Neural cell (in vitro differentiated cells): Measurements from ENCODE around the gene TMEM175. TPM values are rescaled to one million over a fixed set of nuclear protein-coding genes. Genes with fewer than 3 reads are reported as not detected.

ENCODE experiments used
- H2AFZ ChIP-seq: fragments of 200-600, 300-800 bp; sonication (generic), shearing (Covaris generic); 2 replicates; pipeline ENCODE4 v1.6.0; 2014; ENCODE audit warnings: low read depth, mild to moderate bottlenecking, antibody characterized with exemption, low read length, moderate library complexity
- H3F3A ChIP-seq: fragments of 200-600 bp; shearing (Covaris generic); 2 replicates; pipeline ENCODE4 v1.6.1; 2016; ENCODE audit warnings: mild to moderate bottlenecking, moderate library complexity, mixed read lengths, antibody characterized with exemption, low read length; ENCODE audit not compliant: insufficient read depth, poor library complexity, severe bottlenecking
- H3K27ac ChIP-seq: fragments of 200-600, 300-800 bp; sonication (generic), shearing (Covaris generic); 2 replicates; pipeline ENCODE4 v1.5.1; 2014; ENCODE audit warnings: mild to moderate bottlenecking, low read length, moderate library complexity
- H3K27me3 ChIP-seq: fragments of 300-800, 200-600 bp; sonication (generic), shearing (Covaris generic); 2 replicates; pipeline ENCODE4 v1.6.0; 2014; ENCODE audit warnings: mild to moderate bottlenecking, low read depth, low read length, moderate library complexity; ENCODE audit not compliant: insufficient read depth
- H3K36me3 ChIP-seq: fragments of 300-800, 200-600 bp; sonication (generic), shearing (Covaris generic); 2 replicates; pipeline ENCODE4 v1.5.1; 2014; ENCODE audit warnings: mild to moderate bottlenecking, antibody characterized with exemption, low read length, moderate library complexity; ENCODE audit not compliant: insufficient read depth
- H3K4me2 ChIP-seq: fragments of 300-800, 200-600 bp; sonication (generic), shearing (Covaris generic); 2 replicates; pipeline ENCODE4 v1.6.0; 2014; ENCODE audit warnings: mild to moderate bottlenecking, low read length
- H3K4me3 ChIP-seq: fragments of 300-800, 200-600 bp; sonication (generic), shearing (Covaris generic); 2 replicates; pipeline ENCODE4 v1.5.1; 2014; ENCODE audit warnings: mild to moderate bottlenecking, low read length, moderate library complexity
- H3K79me2 ChIP-seq: fragments of 200-600 bp; shearing (Covaris generic); replicated peaks from 2 replicates; pipeline ENCODE4 v1.6.0; 2014; ENCODE audit warnings: mild to moderate bottlenecking, low read length, moderate library complexity; ENCODE audit not compliant: insufficient read depth
- H3K9ac ChIP-seq: fragments of 300-800, 200-600 bp; sonication (generic), shearing (Covaris generic); 2 replicates; pipeline ENCODE4 v1.6.1; 2016; ENCODE audit warnings: mild to moderate bottlenecking, low read length, mixed read lengths
- H3K9me2 ChIP-seq: fragments of 200-600 bp; shearing (Covaris generic); 2 replicates; pipeline ENCODE4 v1.6.1; 2016; ENCODE audit warnings: mild to moderate bottlenecking, low read length, mixed read lengths; ENCODE audit not compliant: insufficient read depth
- H3K9me3 ChIP-seq: fragments of 200-600, 300-800 bp; sonication (generic), shearing (Covaris generic); 2 replicates; pipeline ENCODE4 v1.6.1; 2016; ENCODE audit warnings: mild to moderate bottlenecking, mixed run types, low read length, moderate library complexity, mixed read lengths
- H4K20me1 ChIP-seq: fragments of 200-600 bp; shearing (Covaris generic); 2 replicates; pipeline ENCODE4 v1.6.1; 2016; ENCODE audit warnings: mild to moderate bottlenecking, mixed run types; ENCODE audit not compliant: insufficient read depth
- CTCF ChIP-seq: fragments of 450-650 bp; IDR thresholded peaks from 2 replicates; pipeline ENCODE4 v1.5.1; 2014; ENCODE audit warnings: antibody characterized with exemption, mild to moderate bottlenecking, moderate library complexity; ENCODE audit not compliant: poor library complexity, severe bottlenecking
- EP300 ChIP-seq: fragments of 450-650 bp; conservative IDR thresholded peaks from 2 replicates; pipeline ENCODE4 v1.6.1; 2014; ENCODE audit warnings: antibody characterized with exemption, mild to moderate bottlenecking, moderate library complexity; ENCODE audit not compliant: poor library complexity, severe bottlenecking
- EZH2 ChIP-seq: fragments of 200-600, 300-800 bp; shearing (Covaris generic), sonication (generic); IDR thresholded peaks from 2 replicates; pipeline ENCODE4 v1.6.1; 2014; ENCODE audit warnings: antibody characterized with exemption, low read length, borderline replicate concordance, mild to moderate bottlenecking; ENCODE audit not compliant: insufficient read depth, poor library complexity, severe bottlenecking
- MXI1 ChIP-seq: fragments of 450-650 bp; conservative IDR thresholded peaks from 2 replicates; pipeline ENCODE4 v1.6.1; 2014; ENCODE audit warnings: antibody characterized with exemption, mild to moderate bottlenecking; ENCODE audit not compliant: poor library complexity, severe bottlenecking
- POLR2AphosphoS5 ChIP-seq: IDR thresholded peaks from 2 replicates; pipeline ENCODE4 v1.6.1; 2012
- RAD21 ChIP-seq: fragments of 450-650 bp; conservative IDR thresholded peaks from 2 replicates; pipeline ENCODE4 v1.6.1; 2014; ENCODE audit warnings: antibody characterized with exemption, mild to moderate bottlenecking, moderate library complexity
- REST ChIP-seq: IDR thresholded peaks from 2 replicates; pipeline ENCODE4 v1.6.1; 2012; ENCODE audit warnings: borderline replicate concordance
- SMC3 ChIP-seq: fragments of 450-650 bp; conservative IDR thresholded peaks from 2 replicates; pipeline ENCODE4 v1.6.1; 2014; ENCODE audit warnings: antibody characterized with exemption, mild to moderate bottlenecking, moderate library complexity; ENCODE audit not compliant: poor library complexity
- TAF1 ChIP-seq: IDR thresholded peaks from 2 replicates; pipeline ENCODE4 v1.6.1; 2012; ENCODE audit warnings: low read depth
- polyA plus RNA-seq: library from polyadenylated mRNA; depleted of rRNA; stranded (reverse); fragments of >200 nt; gene quantifications from 2 replicates; pipeline ENCODE4 v1.2.3, GENCODE V29; 2014

Gene TMEM175
- polyA plus RNA-seq, 1 donor from 2014 or later = 36.9 TPM

GRCh38 chr4:987624-988513, 55.6 kb downstream of the TMEM175 start:
- no peaks in the 10 kb centered on the region for H4K20me1 ChIP-seq
- TF ChIP-seq POLR2AphosphoS5 (no peak), CTCF (no peak), MXI1 (no peak), RAD21 (no peak), EZH2 (no peak), REST (no peak), EP300 (no peak), TAF1 (no peak), SMC3 (no peak)
- no peak overlapping the region for H2AFZ ChIP-seq

GRCh38 chr4:988726-989721, 56.8 kb downstream of the TMEM175 start:
- no peak overlapping the region for H3K27ac ChIP-seq
- no peaks in the 10 kb centered on the region for H3K36me3 ChIP-seq
- no peaks in the 10 kb centered on the region for H3K27me3 ChIP-seq
- no peaks in the 10 kb centered on the region for H3F3A ChIP-seq
- no peak overlapping the region for H3K4me2 ChIP-seq
- H3K9ac ChIP-seq = no peak overlapping the region
- H3K4me3 ChIP-seq = no peak overlapping the region
- no peaks in the 10 kb centered on the region for H3K9me2 ChIP-seq
- no peak overlapping the region for H2AFZ ChIP-seq
- no peak for TF ChIP-seq EP300
- TF ChIP-seq RAD21 = no peak
- no peak for TF ChIP-seq TAF1
- H3K79me2 ChIP-seq = no peaks in the 10 kb centered on the region
- H4K20me1 ChIP-seq = no peaks in the 10 kb centered on the region
- no peaks in the 10 kb centered on the region for H3K9me3 ChIP-seq

More at GRCh38 chr4:987624-988513, 55.6 kb downstream of the TMEM175 start:
- Histone ChIP-seq H3K4me3 (peak overlapping the region; percentile 77), H3K4me2 (no peak overlapping the region), H3K9me3 (no peaks in the 10 kb centered on the region), H3K79me2 (no peaks in the 10 kb centered on the region), H3K9ac (no peak overlapping the region), H3K27me3 (no peaks in the 10 kb centered on the region), H3K27ac (no peak overlapping the region), H3F3A (no peaks in the 10 kb centered on the region), H3K9me2 (no peaks in the 10 kb centered on the region), H3K36me3 (no peaks in the 10 kb centered on the region)
